ENCODE measurements around the gene CLIC4.
A peak's percentile ranks its signal among the peaks of the same experiment; 100 is the strongest.
"Not testable (repeated sequence)": the region's sequence is repeated elsewhere in the genome, so short reads cannot be mapped to it uniquely, and the experiment has no call there.

The CLIC4 gene

GRCh38 chr1:24744911-24745710, at the start of gene CLIC4:
TSS of gene CLIC4 (plus strand) at chr1:24745447. CDS start at chr1:24745554, 107 bp downstream.
- DNase-seq: peak; percentile 100

- no peak for DNase-seq
These were observed 49.0 kb upstream of the CLIC4 start for GRCh38 chr1:24696041-24696755.

GRCh38 chr1:24696756-24697330, 48.4 kb upstream of the CLIC4 start:
- no peak for DNase-seq

- not testable (repeated sequence) for DNase-seq
These were observed 47.7 kb upstream of the CLIC4 start for GRCh38 chr1:24697453-24698001.

- not testable (repeated sequence) for DNase-seq
These were observed 46.9 kb upstream of the CLIC4 start for GRCh38 chr1:24698326-24698725.

GRCh38 chr1:24699628-24700027, 45.6 kb upstream of the CLIC4 start:
- DNase-seq: no peak

- no peak for DNase-seq
These were observed 42.5 kb upstream of the CLIC4 start for GRCh38 chr1:24702511-24703293.

- DNase-seq: no peak
These were observed 40.6 kb upstream of the CLIC4 start for GRCh38 chr1:24704411-24705259.

- peak; percentile 89 for DNase-seq
These were observed 39.8 kb upstream of the CLIC4 start for GRCh38 chr1:24705260-24706073.

GRCh38 chr1:24706074-24706389, 39.2 kb upstream of the CLIC4 start:
- not testable (repeated sequence) for DNase-seq

- DNase-seq: no peak
These were observed 37.6 kb upstream of the CLIC4 start for GRCh38 chr1:24707687-24708086.

GRCh38 chr1:24708938-24709337, 36.3 kb upstream of the CLIC4 start:
- no peak for DNase-seq

GRCh38 chr1:24709791-24710441, 35.3 kb upstream of the CLIC4 start:
- DNase-seq: no peak

GRCh38 chr1:24711329-24711728, 33.9 kb upstream of the CLIC4 start:
- no peak for DNase-seq

- no peak for DNase-seq
These were observed 32.1 kb upstream of the CLIC4 start for GRCh38 chr1:24713176-24713575.

GRCh38 chr1:24713736-24714135, 31.5 kb upstream of the CLIC4 start:
- DNase-seq: no peak

- no peak for DNase-seq
These were observed 30.3 kb upstream of the CLIC4 start for GRCh38 chr1:24714859-24715520.

GRCh38 chr1:24715658-24716057, 29.6 kb upstream of the CLIC4 start:
- no peak for DNase-seq

- no peak for DNase-seq
These were observed 27.2 kb upstream of the CLIC4 start for GRCh38 chr1:24717887-24718650.
